Esophagus squamous epithelium (tissue), 5 donors: ENCODE measurements around the gene ATP2A3. TPM values are rescaled to one million over a fixed set of nuclear protein-coding genes. Genes with fewer than 3 reads are reported as not detected.

Source experiments
- DNase-seq: peaks from one replicate; lab custom pipeline; 2025; lab: John Stamatoyannopoulos, UW
- H3K27ac ChIP-seq, 4 donors: fragments of 200-600 bp; sonication (generic); one replicate each; pipeline ENCODE4 v1.5.1; 2016 to 2019; ENCODE audit warnings: mild to moderate bottlenecking in 1 of 4
- H3K27me3 ChIP-seq, 4 donors: fragments of 200-600 bp; sonication (generic); 1 replicate in 3 of 4; 2 replicates in 1 of 4; pipeline versions ENCODE4 v1.5.1 to v1.6.0; 2017 to 2021; ENCODE audit warnings: antibody characterized with exemption in 1 of 4
- H3K36me3 ChIP-seq, 3 donors: fragments of 200-600 bp; sonication (generic); one replicate each; pipeline ENCODE4 v1.5.1; 2016 to 2019
- H3K4me1 ChIP-seq, 3 donors: fragments of 200-600 bp; sonication (generic); one replicate each; pipeline ENCODE4 v1.5.1; 2017 to 2019
- H3K4me3 ChIP-seq, 4 donors: fragments of 200-600 bp; sonication (generic); 1 replicate in 3 of 4; 2 replicates in 1 of 4; pipeline ENCODE4 v1.5.1; 2016 to 2019; ENCODE audit warnings: mild to moderate bottlenecking in 2 of 4, moderate library complexity in 1 of 4
- H3K9me3 ChIP-seq, 3 donors: fragments of 200-600 bp; sonication (generic); one replicate each; pipeline ENCODE4 v1.5.1; 2016 to 2019
- POLR2A ChIP-seq, 4 donors: fragments of 450-650 bp; IDR thresholded peaks; one replicate each; pipeline ENCODE4 v1.6.1; 2017; ENCODE audit warnings: antibody characterized with exemption in 4 of 4, mild to moderate bottlenecking in 4 of 4, moderate library complexity in 3 of 4
- WGBS, 2 donors: methylation state at CpG; one replicate each; pipeline ENCODE4 v1.1.5; 2018; 5-methylcytosine and 5-hydroxymethylcytosine counted together
- intact Hi-C: fragments of 100-400 bp; cut with DNase I; formaldehyde crosslinking; loops from one replicate; pipeline ENCODE4 v1.15.0; 2022
- total RNA-seq, 4 donors: library from RNA; depleted of rRNA; stranded (reverse); fragments of >200 nt; gene quantifications; one replicate each; pipeline ENCODE4 v1.1.0, GENCODE V29; 2016
- TF ChIP-seq, protein P1 (sequence below), 6 experiments: fragments of 450-650 bp in 4 of 6; fragments of 200-600 bp in 2 of 6; sonication (generic) in 2 of 6; IDR thresholded peaks; one replicate each; pipeline ENCODE4 v1.5.1; 2016 to 2019; ENCODE audit warnings: antibody characterized with exemption in 6 of 6, mild to moderate bottlenecking in 4 of 6, moderate library complexity in 4 of 6
- donor health status: DM: yes; HTN: yes; CAD: no.

Gene ATP2A3
- total RNA-seq, 4 donors from 2014 or later, result 2.7 to 9.9 (median 5.3) TPM

- H3K27me3 ChIP-seq, result no peaks in the 10 kb centered on the region
- peaks cover 0 to 7% (median 0%) of the 10 kb centered on the region in 3 donors for H3K36me3 ChIP-seq
- no peak for DNase-seq
- H3K9me3 ChIP-seq, result no peaks in the 10 kb centered on the region
- TF ChIP-seq, protein P1, sequence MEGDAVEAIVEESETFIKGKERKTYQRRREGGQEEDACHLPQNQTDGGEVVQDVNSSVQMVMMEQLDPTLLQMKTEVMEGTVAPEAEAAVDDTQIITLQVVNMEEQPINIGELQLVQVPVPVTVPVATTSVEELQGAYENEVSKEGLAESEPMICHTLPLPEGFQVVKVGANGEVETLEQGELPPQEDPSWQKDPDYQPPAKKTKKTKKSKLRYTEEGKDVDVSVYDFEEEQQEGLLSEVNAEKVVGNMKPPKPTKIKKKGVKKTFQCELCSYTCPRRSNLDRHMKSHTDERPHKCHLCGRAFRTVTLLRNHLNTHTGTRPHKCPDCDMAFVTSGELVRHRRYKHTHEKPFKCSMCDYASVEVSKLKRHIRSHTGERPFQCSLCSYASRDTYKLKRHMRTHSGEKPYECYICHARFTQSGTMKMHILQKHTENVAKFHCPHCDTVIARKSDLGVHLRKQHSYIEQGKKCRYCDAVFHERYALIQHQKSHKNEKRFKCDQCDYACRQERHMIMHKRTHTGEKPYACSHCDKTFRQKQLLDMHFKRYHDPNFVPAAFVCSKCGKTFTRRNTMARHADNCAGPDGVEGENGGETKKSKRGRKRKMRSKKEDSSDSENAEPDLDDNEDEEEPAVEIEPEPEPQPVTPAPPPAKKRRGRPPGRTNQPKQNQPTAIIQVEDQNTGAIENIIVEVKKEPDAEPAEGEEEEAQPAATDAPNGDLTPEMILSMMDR (IDR thresholded peaks at IDR 0.05), result no peak
- no peak overlapping the region for H3K4me3 ChIP-seq
- peaks cover 0 to 55% (median 4%) of the 10 kb centered on the region in 3 donors for H3K4me1 ChIP-seq
- intact Hi-C loops, result loop anchor here (5.0 kb wide), 1 partner anchor 84 kb away; no protein-coding TSS in a partner anchor
- H3K27ac ChIP-seq, result peak overlapping the region in 2 of 4 donors; percentile 5 to 53
- 79 to 86% methylated on average over 14 to 17 of the region's 18 CpGs for WGBS, 2 donors
Observed at GRCh38 chr17:3923466-3924190, 40.6 kb downstream of the ATP2A3 start.

GRCh38 chr17:3922765-3923164 lies 41.5 kb downstream of the ATP2A3 start:
- Histone ChIP-seq H3K4me3 (no peak overlapping the region), H3K4me1 (peaks cover 0 to 54% (median 4%) of the 10 kb centered on the region in 3 donors), H3K9me3 (no peaks in the 10 kb centered on the region), H3K27me3 (no peaks in the 10 kb centered on the region), H3K36me3 (no peaks in the 10 kb centered on the region), H3K27ac (peak overlapping the region in 1 of 4 donors; percentile 48)
- WGBS, 2 donors, result 60 to 100% methylated on average over 1 of the region's 7 CpGs
- no peak for DNase-seq
- no peak for TF ChIP-seq POLR2A (IDR thresholded peaks at IDR 0.05)
- TF ChIP-seq, protein P1 (IDR thresholded peaks at IDR 0.05), result no peak
- intact Hi-C loops, result loop anchor here (5.0 kb wide), 1 partner anchor 85 kb away; no protein-coding TSS in a partner anchor

DNA sequence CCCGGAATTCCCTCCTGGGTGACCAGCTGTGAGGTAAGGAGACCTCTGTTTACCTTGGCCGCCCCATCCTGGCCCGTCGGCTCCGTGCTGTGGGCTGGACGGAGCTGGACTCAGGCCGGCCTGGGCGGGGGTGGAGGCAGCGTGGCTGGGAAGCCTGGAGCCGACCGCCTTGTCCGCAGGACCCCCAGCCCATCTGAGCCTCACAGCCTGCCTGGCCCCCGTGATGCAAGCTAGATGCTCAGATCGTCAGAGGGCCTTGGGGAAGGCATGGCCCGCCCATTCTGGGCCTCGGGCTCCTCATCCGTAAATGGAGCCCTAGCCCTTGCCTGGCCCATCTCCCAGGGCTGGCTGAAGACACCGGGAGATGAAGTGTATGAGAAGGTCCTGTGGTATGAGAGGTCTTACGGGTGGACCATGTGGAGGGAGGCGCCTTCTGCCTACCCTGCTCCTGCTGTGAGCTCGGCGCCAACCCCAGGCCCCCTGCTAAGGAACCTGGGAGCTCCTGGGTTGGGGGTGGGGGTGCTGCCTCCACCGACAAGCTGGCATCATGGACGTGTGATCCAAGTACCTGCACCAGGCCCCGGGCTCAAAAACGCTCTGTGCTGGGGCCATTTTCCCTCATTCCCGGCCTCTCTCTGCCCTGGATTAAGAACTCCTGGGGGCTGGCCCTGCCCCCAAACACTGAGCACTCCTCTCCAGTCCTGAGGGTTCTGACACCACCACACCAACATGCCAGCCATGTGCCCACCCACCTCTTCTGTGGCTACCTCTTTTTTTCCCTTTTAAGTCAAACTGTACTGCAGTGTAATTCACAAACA lies 42.5 kb downstream of the ATP2A3 start:
- H3K4me1 ChIP-seq, result peaks cover 9 to 62% (median 13%) of the 10 kb centered on the region in 3 donors
- peak overlapping the region in 3 of 4 donors; percentile 73 to 81 (median 77) for H3K27ac ChIP-seq
- H3K27me3 ChIP-seq, result no peaks in the 10 kb centered on the region
- TF ChIP-seq, protein P1 (IDR thresholded peaks at IDR 0.05), result no peak
- peak in 1 of 4 donors; percentile 15 for TF ChIP-seq POLR2A (IDR thresholded peaks at IDR 0.05)
- 66 to 84% methylated on average over 3 to 11 of the region's 27 CpGs for WGBS, 2 donors
- intact Hi-C loops, result loop anchor here (5.0 kb wide), 1 partner anchor 86 kb away; no protein-coding TSS in a partner anchor
- H3K36me3 ChIP-seq, result no peaks in the 10 kb centered on the region
- H3K4me3 ChIP-seq, result peak overlapping the region in 1 of 4 donors; percentile 5
- no peak for DNase-seq
- no peaks in the 10 kb centered on the region for H3K9me3 ChIP-seq

- peaks cover 13 to 69% (median 20%) of the 10 kb centered on the region in 3 donors for H3K4me1 ChIP-seq
- H3K9me3 ChIP-seq, result no peaks in the 10 kb centered on the region
- peak overlapping the region in 3 of 4 donors; percentile 73 to 81 (median 77) for H3K27ac ChIP-seq
- TF ChIP-seq POLR2A (IDR thresholded peaks at IDR 0.05), result no peak
- TF ChIP-seq, protein P1 (IDR thresholded peaks at IDR 0.05), result no peak
- WGBS, 2 donors, result 50 to 72% methylated on average over 12 to 13 of the region's 16 CpGs
- no peak for DNase-seq
- H3K27me3 ChIP-seq, result no peaks in the 10 kb centered on the region
- intact Hi-C loops, result loop anchor here (5.0 kb wide), 1 partner anchor 86 kb away; no protein-coding TSS in a partner anchor
- H3K36me3 ChIP-seq, result no peaks in the 10 kb centered on the region
- H3K4me3 ChIP-seq, result peak overlapping the region in 1 of 4 donors; percentile 5
Observed at GRCh38 chr17:3921006-3921405, 43.2 kb downstream of the ATP2A3 start.
